NCI-H82 (cell line): ENCODE results near the gene OBP2A.
A peak's percentile ranks its signal among the peaks of the same experiment; 100 is the strongest.

Experiments
- DNase-seq: peaks from one replicate; lab custom pipeline; 2025; lab: John Stamatoyannopoulos, UW

OBP2A gene

DNA sequence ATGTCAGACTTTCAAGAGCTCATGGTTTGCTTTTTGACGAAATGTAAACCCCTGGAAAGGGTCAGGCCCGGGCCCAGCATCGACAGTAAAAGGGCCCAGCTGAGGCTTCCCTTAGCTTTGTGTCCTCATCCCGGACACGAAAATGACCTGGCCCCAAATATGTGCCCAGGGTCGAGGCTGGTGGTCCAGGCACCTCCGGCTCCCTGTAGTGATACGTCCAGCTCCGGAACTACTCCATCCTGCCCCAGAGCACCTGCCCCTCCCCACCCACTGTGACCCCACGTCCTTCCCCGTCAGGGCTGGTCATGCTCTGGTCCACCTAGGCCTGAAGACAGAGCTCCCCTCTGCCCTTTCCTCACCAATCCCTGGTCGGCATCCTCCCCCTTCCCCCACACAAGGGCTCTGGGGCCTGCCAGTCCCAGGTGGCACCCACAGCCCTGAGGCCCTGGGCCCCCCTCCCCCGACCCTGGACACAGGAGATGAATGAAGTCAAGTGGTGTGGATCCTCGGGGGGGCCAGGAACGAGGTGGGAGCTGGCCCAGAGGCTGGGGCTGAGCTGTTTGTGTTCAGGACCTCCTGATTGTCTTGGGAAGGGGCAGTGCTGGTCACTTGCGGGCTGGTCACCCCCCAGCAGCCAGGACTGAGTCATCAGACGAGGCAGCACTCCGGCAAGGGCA, 6.2 kb downstream of the OBP2A start:
- no peak for DNase-seq

DNA sequence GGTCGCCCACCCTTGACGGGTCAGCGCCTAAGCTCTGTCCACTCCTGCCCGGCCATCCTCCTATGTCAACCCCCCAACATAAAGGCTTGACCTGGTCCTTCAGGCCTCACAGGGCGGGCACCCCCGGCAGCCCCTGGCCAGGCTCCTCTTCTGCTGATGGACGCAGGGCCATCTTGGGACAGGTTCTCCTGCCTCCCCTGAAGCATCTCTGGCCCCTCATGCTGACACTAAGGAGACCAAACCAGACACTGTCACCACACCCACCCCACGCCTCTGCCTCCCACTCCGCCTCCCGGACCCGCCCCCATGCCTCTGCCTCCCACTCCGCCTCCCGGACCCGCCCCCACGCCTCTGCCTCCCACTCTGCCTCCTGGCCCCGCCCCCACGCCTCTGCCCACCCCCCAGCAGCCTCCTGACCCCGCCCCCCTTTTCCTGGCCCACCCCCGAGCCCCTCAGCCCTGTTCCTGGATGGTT, 6.8 kb downstream of the OBP2A start:
- peak; percentile 15 for DNase-seq

DNA sequence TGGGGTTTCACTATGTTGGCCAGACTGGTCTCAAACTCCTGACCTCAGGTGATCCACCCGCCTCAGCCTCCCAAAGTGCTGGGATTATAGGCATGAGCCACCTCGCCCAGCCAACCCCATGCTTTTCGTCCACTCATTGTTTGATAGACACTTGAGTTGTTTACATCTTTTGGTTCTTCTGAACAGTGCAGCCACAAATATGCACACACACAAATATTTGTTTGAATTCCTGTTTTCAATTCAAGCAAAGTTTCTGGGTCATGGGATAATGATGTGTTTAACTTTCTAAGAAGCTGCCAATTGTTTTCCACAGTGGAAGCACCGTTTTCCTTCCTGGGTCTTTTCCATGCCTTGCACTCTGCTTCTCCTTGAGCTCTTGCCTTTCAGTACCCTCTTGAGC, 8.8 kb downstream of the OBP2A start:
- DNase-seq, result no peak

DNA sequence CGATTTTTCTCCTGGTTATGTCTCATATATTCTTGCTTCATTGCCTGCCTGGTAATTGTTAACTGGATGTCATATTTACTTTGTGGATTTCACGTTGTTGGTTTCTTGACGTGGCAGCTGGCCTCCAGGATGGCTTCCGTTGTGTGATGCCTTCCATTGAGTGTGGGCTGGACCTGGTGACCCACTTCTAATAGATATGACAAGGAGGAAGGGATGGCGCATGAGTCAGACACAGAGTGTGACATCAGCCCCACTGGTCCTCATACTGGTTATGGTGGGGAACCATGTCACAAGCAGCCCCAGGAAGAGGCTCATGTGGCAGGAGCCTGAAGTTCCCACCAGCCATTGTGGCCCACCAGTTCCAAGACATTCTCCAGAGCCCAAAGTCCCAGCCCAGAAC, 9.3 kb downstream of the OBP2A start:
- DNase-seq, result no peak

DNA sequence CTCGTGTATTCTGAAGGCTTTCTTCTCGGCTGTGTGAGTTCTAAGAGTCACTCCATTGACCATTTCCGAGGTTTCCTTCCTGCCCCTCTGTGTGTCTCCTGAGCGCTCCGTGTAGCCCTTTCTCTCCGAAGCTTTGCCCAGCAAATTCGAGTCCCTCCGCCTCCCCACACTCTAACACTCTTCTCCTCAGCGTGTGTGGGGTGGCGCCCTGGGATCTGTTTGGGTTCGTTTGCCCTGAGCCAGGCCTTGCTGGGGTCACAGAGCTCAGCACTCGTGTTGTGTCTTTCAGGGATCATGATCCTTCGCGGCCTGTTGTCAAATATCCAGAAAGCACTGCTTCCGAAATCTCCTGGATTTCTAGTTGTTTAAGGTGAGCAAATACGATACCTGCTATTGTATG, 10.0 kb downstream of the OBP2A start:
- DNase-seq, result no peak

DNA sequence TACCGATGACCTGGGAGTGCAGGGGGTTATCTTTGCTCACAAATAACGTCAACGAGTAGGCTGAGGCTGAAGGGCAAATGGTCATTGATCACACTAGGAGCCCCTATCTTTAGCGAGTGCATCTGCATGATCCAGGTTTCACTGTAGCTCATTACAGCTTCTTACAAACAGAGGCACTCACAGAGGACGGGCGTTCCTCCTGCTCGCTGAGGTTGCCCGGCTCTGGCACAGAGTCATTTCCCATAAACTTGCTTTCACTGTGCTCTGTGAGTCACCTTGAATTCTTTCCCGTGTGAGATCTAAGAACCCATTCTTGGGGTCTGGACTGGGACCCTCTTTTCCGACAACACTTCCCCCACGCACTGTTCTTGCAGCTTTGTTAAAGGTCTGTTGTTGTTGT, 13.7 kb downstream of the OBP2A start:
- DNase-seq, result no peak

DNA sequence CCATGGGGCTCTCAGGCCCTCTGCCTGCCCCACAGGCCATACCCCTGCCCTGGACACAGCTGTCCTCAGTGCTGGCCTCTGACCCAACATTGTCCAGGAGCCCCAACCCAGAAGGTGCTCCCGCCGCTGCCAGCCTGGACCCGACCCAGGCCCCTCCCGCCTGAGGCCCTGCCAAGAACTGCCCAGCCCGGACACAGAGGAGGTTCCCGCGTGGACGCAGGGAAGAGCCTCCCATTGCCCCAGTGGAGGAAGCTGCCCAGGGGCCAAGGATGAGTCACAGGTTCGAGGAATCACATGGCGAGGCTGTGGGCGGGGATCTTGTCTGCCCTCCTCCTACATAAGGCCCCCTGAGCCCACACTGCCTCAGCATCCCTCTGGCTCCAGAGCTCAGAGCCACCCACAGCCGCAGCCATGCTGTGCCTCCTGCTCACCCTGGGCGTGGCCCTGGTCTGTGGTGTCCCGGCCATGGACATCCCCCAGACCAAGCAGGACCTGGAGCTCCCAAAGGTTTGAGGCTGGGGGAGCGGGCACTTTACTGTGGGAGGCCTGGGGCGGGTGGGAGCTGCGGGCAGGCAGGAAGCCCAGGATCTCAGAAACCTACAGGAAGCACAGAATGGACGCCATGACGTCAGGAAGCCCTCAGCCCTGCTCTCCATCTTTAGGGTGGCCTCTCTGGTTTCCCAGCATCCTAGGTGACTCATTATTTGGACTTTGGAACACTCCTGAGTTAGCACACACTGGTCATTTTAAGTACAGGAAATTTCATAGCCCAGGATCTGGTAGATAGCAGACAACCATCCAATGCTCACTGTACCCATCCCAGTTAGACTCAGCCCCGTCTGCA, 15.7 kb downstream of the OBP2A start, which contains the start of gene PAEP:
Gene PAEP (plus strand): TSS at position 366 of the 844 bp plus-strand sequence.
- DNase-seq, result no peak

DNA sequence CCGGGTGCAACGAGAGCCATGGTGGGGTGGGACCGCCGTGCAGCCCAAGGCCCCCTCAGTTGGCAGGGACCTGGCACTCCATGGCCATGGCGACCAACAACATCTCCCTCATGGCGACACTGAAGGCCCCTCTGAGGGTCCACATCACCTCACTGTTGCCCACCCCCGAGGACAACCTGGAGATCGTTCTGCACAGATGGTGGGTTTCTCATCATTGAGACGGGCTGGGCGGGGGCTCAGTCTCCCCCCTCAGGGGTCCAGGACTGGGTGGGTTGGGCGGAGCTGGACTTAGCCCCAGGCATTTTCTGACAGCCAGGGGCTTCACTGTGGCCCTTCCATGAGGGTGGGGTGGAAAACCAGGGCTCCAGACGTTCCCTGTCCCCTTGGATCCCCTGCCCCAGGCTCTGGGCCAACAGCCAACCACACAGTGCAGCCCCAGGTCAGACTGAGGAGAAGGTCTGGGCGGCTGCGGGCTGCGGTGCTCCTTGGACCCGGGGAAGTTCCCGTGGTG, 16.4 kb downstream of the OBP2A start:
- DNase-seq, result no peak

DNA sequence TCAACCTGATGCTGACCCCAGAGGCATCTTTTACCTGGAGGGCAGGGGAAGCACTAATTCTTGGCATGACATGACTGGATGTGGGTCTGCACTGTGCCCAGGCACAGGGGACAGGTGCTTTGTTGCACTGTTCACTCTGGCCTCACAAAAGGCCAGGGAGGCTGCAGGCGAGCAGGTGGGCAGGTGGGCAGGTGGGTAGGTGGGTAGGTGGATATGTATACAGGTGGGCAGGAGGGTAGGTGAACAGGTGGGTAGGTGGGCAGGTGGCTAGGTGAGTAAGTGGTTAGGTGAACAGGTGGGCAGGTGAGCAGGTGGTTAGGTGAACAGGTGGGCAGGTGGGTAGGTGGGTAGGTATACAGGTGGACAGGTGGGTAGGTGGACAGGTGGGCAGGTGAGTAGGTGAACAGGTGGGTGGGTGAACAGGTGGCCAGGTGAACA, 17.1 kb downstream of the OBP2A start:
- no peak for DNase-seq

DNA sequence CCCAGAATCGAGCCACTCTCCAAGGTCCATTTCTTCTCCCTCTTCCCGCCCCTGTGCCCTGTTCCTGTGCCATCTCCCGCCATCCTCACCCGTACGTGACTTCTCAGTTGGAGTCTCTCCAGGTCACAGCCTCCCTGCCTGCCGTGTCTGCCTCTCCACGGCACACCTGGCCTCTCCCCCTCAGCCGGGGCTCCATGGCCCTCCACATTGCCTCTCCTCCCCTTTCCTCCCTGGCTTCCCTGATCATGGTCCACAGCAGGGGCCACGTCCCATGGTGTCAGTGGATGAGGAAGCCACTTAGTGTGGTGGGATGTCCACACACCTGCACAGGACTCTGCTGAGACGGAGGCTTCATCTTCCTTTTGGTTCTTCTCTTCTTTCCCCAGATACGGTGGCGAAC, 17.9 kb downstream of the OBP2A start:
- DNase-seq, result no peak

DNA sequence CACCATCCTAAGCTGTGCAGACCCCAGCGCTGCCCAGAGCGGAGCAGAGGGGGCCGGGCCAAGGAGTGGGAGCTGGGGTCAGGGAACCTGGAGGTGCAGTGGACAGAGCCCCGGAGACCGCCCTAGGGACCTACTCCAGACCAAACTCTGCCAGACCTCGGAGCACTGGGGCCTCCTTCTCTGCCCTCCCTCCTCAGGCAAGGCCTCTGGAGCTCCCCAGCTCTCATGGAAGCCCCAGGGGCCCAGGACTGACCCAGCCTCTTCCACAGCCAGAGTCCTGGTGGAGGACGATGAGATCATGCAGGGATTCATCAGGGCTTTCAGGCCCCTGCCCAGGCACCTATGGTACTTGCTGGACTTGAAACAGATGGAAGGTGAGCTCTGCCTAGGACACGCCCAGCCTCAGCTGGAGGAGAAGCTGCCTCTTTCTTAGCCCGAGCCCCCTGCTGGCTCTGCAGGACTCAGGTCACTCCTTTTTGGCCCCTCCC, 19.3 kb downstream of the OBP2A start:
- DNase-seq, result peak; percentile 13

DNA sequence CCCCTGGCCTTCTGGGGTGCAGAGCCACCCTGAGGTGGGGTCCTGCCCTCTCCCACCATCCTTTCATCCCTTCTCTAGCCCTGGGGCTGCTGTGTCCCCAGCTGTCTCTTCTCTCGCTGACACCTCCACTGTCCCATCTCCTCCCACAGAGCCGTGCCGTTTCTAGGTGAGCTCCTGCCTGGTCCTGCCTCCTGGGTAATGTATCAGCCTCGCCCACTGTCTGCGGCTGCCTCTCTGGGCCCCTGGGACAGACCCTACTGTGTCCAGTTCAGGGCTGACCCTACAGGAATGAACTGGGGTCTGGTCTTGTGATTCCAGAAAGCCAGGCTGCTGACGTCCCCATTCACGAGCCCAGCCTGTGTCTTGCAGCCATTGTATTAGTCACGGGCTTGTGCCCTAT, 19.7 kb downstream of the OBP2A start:
- no peak for DNase-seq

DNA sequence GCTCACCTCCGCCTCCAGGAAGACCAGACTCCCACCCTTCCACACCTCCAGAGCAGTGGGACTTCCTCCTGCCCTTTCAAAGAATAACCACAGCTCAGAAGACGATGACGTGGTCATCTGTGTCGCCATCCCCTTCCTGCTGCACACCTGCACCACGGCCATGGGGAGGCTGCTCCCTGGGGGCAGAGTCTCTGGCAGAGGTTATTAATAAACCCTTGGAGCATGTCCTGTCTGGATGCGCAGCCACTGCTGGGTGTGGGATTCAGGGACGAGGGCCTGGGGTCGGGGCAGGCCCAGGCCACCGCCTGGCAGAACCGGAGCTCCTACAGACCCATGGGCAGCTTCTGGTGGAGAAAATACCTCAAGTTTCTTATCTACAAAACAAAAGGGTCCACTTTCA, 20.6 kb downstream of the OBP2A start:
- DNase-seq, result no peak

DNA sequence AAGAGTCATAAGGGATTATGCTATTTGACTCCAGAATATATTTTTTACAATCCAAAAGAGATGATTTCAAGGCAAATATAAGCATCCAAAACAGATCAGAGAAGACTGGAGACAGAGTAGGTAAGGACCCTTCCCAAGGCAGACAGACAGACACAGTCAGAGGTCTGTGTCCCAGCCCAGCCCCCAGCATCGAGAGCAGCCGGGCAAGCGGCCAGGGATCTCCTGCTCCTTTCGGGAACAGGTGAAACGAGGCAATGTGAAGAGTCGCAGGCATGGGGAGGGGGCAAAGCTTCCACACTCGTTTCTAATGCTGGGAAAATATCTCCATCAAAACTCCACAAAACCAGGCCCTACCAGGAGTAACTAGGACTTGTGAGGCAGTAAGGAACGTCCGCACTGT, 21.4 kb downstream of the OBP2A start:
- DNase-seq, result no peak

DNA sequence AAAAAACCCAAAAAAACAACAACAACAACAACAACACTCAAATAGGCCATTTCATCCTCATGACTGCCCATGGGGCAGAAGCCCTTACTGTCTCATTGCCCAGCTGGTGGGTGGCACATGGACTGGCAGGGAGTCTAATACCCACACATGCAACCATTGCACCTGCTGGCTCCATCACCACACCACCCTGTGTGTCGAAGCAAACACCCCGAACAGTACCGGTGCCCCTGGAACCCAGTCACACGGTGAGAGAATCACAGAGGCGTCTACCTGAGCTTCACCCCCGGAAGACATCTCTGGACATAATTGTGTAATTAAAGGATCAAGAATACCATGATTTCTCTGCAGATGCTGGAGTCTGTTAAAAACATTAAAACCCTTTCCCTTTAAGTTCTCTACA, 22.1 kb downstream of the OBP2A start:
- no peak for DNase-seq

DNA sequence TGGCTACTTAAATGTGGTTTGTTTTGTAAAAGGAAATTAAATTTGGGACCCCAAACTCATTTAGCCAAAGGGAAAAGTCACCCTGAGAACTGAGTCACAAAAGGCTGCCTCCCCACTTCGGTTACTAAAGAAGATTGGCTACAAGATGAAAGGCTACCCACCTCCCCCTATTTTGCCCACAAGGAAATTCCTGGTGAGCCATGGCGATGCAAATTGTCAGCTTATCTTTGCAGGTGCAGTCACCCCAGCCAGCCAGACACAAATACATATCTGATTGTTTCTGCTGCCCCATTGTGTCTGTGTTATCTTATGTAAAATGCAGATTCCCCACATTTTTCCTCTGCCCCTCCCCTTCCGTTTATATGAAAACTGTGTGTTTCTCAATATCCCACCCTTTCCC, 24.5 kb downstream of the OBP2A start:
- no peak for DNase-seq

DNA sequence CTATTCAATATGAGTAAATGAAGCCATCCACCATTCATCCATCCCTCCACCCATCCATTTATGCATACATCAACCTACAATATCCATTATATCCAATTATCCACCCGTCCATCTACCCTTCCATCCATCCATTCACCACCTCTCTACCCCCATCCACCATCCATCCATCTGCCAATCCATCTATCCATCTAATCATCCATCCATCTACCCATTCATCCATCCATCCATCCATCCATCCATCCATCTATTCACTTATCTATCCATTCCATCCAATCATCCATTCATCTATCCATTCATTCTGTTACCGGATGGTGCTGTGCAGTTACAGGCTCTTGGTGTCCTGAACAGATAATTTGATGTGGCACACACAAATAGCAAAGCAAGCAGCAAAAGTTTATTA, 26.3 kb downstream of the OBP2A start:
- no peak for DNase-seq

DNA sequence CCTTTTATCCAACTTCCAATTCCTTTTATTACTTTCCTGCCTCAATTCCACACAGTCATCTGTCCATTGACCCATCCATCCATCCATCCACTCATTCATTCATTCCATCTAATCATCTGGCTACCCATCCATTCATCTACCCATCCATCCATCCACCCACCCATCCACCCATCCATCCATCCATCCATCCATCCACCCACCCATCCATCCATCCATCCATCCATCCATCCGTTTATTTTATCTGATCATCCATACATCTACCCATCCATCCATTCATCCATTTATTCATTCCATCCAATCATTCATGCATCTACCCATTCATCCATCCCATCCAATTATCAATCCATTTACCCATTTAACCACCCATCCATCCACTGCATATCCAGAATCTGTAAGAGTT, 27.2 kb downstream of the OBP2A start:
- no peak for DNase-seq

DNA sequence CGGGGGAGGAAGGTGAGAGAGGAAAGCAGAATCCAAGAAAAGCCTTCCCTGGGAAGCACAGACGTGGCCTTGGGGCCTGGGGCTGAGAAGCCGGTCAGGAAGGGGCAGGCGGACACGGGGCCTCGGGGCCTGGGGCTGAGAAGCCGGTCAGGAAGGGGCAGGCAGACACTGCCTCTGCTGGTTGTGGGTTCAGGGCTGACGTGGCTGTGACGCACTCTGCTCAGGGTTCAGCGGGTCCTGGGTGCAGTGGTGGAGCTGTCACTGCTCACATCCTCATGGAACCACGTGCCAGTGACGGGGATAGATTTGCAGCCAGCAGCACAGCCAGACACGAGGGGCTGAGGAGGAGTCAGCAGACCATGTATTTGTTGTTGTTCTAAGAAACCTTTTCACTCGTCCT, 28.4 kb downstream of the OBP2A start:
- no peak for DNase-seq

DNA sequence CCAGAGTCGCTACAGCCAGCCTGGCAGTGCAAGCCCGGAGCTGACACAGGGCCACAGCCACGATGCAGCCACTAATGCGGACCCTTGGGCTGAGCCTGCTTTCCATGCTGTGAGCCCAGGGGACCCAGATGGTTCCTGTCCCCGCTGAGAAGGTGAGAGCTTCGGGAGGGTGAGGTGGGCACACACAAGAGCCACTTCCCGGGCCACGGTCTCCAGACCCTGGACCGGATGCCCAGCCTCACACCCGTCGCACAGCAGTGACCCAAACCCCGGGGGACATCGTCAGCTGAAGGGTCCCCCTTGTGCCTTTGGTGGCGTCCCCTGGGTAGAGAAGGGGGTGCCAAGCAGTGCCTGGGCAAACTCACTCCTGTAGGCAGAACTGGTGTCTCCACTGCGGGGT, 29.0 kb downstream of the OBP2A start:
- DNase-seq, result no peak

DNA sequence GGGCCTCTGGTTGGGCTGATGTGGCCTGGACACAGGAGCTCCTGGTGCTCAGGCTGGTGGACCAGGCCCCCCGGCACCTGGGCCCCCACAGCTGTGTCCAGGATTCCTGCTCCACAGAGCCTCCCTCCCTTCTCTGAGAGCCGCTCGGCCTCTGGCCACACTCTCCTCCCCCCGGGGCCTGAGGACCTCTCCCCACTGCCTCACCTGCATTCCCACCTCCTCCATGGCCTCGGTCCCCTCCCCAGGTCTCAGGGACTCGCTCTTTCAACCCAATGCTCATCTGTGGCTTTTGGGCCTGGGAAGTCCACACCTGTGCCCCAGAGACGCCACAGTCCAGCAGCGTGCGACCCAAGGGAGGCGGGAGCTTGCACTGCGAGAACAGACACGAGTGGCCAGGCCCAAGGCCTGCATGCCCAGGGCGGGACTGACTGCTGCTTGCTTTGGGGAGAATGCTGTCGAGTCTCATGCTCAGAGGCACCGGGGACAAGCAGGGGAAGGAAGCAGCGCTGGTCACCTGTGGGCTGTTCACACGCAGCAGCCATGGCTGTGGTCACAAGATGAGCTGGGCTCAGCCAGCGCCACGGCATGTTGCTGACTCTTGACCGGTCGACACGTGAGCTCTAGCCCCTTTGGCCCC, 30.2 kb downstream of the OBP2A start:
- no peak for DNase-seq

DNA sequence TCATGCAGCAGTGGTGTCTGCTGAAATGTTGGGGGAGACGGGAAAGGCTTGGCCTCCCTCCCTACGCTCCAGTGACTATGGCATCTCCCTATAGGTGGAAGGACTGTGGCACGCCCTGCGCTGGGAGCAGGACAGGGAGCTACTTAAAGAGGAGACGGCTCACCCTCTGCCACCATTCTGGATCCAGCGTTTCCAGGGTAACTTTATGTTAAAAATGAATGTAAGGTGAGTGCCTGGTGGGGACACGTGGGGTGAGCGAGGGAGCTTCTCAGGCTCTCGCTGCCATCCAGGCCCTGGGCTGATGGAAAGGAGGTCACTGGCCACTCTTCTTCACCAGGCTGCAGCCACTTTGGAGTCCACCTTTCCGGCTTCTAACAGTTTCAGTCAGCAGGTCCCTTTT, 31.3 kb downstream of the OBP2A start:
- DNase-seq, result no peak

DNA sequence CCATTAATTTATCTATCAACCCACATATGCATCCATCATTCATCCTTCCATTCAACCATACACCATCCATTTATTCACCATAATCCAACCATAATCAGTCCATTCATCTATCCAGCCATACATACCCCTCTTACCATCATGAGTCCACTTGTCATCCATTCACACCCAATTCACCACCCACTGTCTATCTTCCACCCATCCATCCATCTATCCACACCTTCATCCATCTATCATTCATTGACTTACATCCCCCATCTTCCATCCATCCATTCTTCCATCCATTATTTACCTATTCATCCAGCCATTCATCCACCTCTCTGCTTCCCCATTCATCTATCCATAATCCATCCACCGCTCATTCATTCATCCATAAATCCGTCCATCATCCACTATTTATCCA, 33.4 kb downstream of the OBP2A start:
- DNase-seq, result no peak
